CD4-positive, alpha-beta T cell (primary cell): Measurements from ENCODE around the gene ANAPC10. TPM values are rescaled to one million over a fixed set of nuclear protein-coding genes. Genes with fewer than 3 reads are reported as not detected.

Source experiments
- ATAC-seq: fragments of 200-7000 bp; cut with Tn5 transposase; one replicate; pipeline ENCODE4 v1.10.0; 2022; ENCODE audit warnings: mild to moderate bottlenecking; ENCODE audit not compliant: poor library complexity
- CTCF ChIA-PET: fragments of 350-600 bp; sonication (Branson Sonifier 250); formaldehyde crosslinking; loops from one replicate; lab custom pipeline; 2021; ENCODE audit warnings: antibody characterized with exemption, inconsistent platforms; lab: Charles Lee
- POLR2A ChIA-PET: fragments of 350-600 bp; sonication (Branson Sonifier 250); formaldehyde crosslinking; loops from one replicate; lab custom pipeline; 2021; ENCODE audit warnings: antibody characterized with exemption, inconsistent platforms; lab: Charles Lee
- DNase-seq, 14 experiments: peaks; one replicate each; pipeline ENCODE4 v3.0.0-alpha.2; 2013 to 2020; ENCODE audit warnings: mixed read lengths in 2 of 14
- H3K27ac ChIP-seq, 2 donors: one replicate each; pipeline versions ENCODE4 v1.5.1 to v1.7.0; 2013; ENCODE audit warnings: low read length in 2 of 2, low read depth in 1 of 2, mild to moderate bottlenecking in 1 of 2
- H3K27me3 ChIP-seq, 2 experiments: 1 replicate in 1 of 2; 2 replicates in 1 of 2; pipeline versions ENCODE4 v1.6.1 to v1.7.0; 2013; ENCODE audit warnings: low read length in 2 of 2, control low read depth in 1 of 2, mild to moderate bottlenecking in 1 of 2, moderate library complexity in 1 of 2; ENCODE audit not compliant: insufficient read depth in 2 of 2, control insufficient read depth in 1 of 2
- H3K36me3 ChIP-seq: one replicate; pipeline ENCODE4 v1.6.1; 2013; ENCODE audit warnings: low read length, control low read depth; ENCODE audit not compliant: insufficient read depth
- H3K4me1 ChIP-seq: one replicate; pipeline ENCODE4 v1.6.1; 2013; ENCODE audit warnings: low read length, control low read depth; ENCODE audit not compliant: insufficient read depth
- H3K4me3 ChIP-seq: one replicate; pipeline ENCODE4 v1.5.1; 2013; ENCODE audit warnings: mild to moderate bottlenecking, low read length, moderate library complexity
- H3K9me3 ChIP-seq, 2 experiments: 1 replicate in 1 of 2; 2 replicates in 1 of 2; pipeline versions ENCODE4 v1.6.1 to v1.7.0; 2013; ENCODE audit warnings: low read length in 2 of 2, mild to moderate bottlenecking in 2 of 2, control low read depth in 1 of 2, moderate library complexity in 1 of 2; ENCODE audit not compliant: control insufficient read depth in 1 of 2, insufficient read depth in 1 of 2
- H3K27ac Mint-ChIP-seq: one replicate; pipeline ENCODE4 v1.8.0; 2020; ENCODE audit warnings: mixed read lengths
- H3K27me3 Mint-ChIP-seq: one replicate; pipeline ENCODE4 v1.8.0; 2021; ENCODE audit warnings: mixed read lengths
- H3K36me3 Mint-ChIP-seq: one replicate; pipeline ENCODE4 v1.8.0; 2021; ENCODE audit warnings: low read depth, mixed read lengths
- H3K4me1 Mint-ChIP-seq: one replicate; pipeline ENCODE4 v1.8.0; 2021; ENCODE audit warnings: low read depth, mixed read lengths
- H3K4me3 Mint-ChIP-seq: one replicate; pipeline ENCODE4 v1.8.0; 2020; ENCODE audit warnings: mild to moderate bottlenecking, mixed read lengths
- H3K9me3 Mint-ChIP-seq: one replicate; pipeline ENCODE4 v1.8.0; 2020; ENCODE audit warnings: mixed read lengths
- intact Hi-C, 2 experiments: fragments of 100-400 bp; cut with DNase I in 1 of 2; cut with micrococcal nuclease in 1 of 2; formaldehyde crosslinking; loops; one replicate each; pipeline versions ENCODE4 v1.15.1 to v1.9.0; 2023 to 2025; cut with DNase I, micrococcal nuclease
- total RNA-seq, 174 experiments: library from RNA in 2 of 174; stranded (reverse) in 2 of 174; gene quantifications; one replicate each; pipeline ENCODE4 v1.2.3 and lab custom pipeline; 2021 to 2026
- TF ChIP-seq, protein P1 (sequence below): fragments of 200-600 bp; IDR thresholded peaks from one replicate; pipeline ENCODE4 v1.8.0; 2022; ENCODE audit warnings: antibody characterized with exemption, mild to moderate bottlenecking

ANAPC10 gene
- total RNA-seq, 2 experiments from 2014 or later, result 25.8 to 27.5 TPM

DNA sequence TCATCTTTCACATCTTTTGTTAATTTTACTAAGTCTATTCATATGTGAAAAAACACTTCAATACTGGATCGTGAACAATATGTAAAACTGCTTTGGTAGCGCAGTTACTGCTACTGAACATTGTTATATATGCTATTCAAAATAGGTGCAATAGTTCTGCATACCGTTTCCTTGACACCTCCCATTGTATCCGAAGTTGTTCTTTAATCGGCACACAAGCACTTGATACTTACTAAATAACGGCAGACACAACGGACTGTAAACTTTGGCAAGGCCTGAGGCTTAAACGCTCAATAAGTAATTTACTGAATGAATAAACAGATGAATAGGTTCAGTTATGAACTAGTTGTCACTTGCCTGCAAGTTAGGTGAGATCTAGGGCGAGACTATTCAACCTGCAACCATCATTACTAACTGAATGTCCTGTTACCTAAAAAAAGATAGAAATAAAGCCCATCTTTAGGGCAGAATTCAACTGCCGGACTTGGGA, 620 bp downstream of the ANAPC10 start:
- TF ChIP-seq, protein P1, sequence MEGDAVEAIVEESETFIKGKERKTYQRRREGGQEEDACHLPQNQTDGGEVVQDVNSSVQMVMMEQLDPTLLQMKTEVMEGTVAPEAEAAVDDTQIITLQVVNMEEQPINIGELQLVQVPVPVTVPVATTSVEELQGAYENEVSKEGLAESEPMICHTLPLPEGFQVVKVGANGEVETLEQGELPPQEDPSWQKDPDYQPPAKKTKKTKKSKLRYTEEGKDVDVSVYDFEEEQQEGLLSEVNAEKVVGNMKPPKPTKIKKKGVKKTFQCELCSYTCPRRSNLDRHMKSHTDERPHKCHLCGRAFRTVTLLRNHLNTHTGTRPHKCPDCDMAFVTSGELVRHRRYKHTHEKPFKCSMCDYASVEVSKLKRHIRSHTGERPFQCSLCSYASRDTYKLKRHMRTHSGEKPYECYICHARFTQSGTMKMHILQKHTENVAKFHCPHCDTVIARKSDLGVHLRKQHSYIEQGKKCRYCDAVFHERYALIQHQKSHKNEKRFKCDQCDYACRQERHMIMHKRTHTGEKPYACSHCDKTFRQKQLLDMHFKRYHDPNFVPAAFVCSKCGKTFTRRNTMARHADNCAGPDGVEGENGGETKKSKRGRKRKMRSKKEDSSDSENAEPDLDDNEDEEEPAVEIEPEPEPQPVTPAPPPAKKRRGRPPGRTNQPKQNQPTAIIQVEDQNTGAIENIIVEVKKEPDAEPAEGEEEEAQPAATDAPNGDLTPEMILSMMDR, result no peak
- DNase-seq, result no peak
- peaks cover 54% of the 10 kb centered on the region for H3K36me3 Mint-ChIP-seq
- no peaks in the 10 kb centered on the region for H3K9me3 Mint-ChIP-seq
- peak overlapping the region; percentile 95 for H3K4me3 Mint-ChIP-seq
- H3K27ac Mint-ChIP-seq, result peak overlapping the region; percentile 99
- peaks cover 30% of the 10 kb centered on the region for H3K36me3 ChIP-seq
- peak overlapping the region; percentile 93 for H3K4me3 ChIP-seq
- intact Hi-C loops, result loop anchor here (5.0 to 10.0 kb wide), 6 partner anchors 385 to 1913 kb away; partner anchors contain the start of genes MMAA (in 2 of the 2), LSM6 (in 1 of the 2), SMAD1 (in 1 of the 2) and USP38 (in 1 of the 2)
- ATAC-seq, result no peak
- H3K27me3 Mint-ChIP-seq, result no peaks in the 10 kb centered on the region
- ChIA-PET CTCF (interaction anchor here (1.4 to 2.4 kb wide), 2 partner anchors 84 to 1539 kb away, joined by 3 to 6 read pairs; no protein-coding TSS in a partner anchor), POLR2A (interaction anchor here (1.0 to 2.6 kb wide), 12 partner anchors 10 to 522 kb away, joined by 3 to 38 read pairs (median 6); partner anchors contain the start of genes MMAA and OTUD4)
- H3K4me1 ChIP-seq, result peaks cover 23% of the 10 kb centered on the region
- H3K4me1 Mint-ChIP-seq, result peaks cover 55% of the 10 kb centered on the region
- H3K27me3 ChIP-seq, result no peaks in the 10 kb centered on the region
- peak overlapping the region; percentile 76 to 90 for H3K27ac ChIP-seq
- H3K9me3 ChIP-seq, result no peaks in the 10 kb centered on the region

DNA sequence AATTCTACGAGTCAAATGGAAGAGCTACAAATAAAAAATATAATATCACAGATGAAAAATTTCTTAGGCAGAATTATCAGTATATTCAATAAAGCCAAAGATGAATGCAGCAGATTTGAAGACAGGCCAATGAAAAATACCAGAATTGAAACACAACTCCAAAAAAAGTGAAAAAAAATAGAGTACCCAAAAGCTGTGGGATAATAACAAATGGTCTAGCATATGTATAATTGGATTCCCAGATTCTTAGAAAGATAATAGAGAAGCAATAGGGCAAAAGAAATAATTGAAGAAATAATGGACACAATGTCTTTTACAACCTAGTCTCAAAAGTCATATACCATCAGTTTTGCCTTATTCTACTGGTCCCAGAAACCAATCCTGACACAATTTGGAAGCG, 4.4 kb downstream of the ANAPC10 start:
- H3K36me3 ChIP-seq, result peaks cover 46% of the 10 kb centered on the region
- Mint-ChIP-seq H3K27me3 (no peaks in the 10 kb centered on the region), H3K4me3 (no peak overlapping the region), H3K36me3 (peaks cover 83% of the 10 kb centered on the region), H3K4me1 (peaks cover 61% of the 10 kb centered on the region), H3K27ac (no peak overlapping the region), H3K9me3 (no peaks in the 10 kb centered on the region)
- no peaks in the 10 kb centered on the region for H3K27me3 ChIP-seq
- H3K4me1 ChIP-seq, result peaks cover 15% of the 10 kb centered on the region
- H3K9me3 ChIP-seq, result no peaks in the 10 kb centered on the region
- POLR2A ChIA-PET, result no interaction called here
- intact Hi-C loops, result loop anchor here (10.0 kb wide), 3 partner anchors 521 to 1909 kb away; partner anchors contain the start of genes LSM6 (in 1 of the 2), MMAA (in 1 of the 2) and USP38 (in 1 of the 2)
- no peak overlapping the region for H3K4me3 ChIP-seq
- CTCF ChIA-PET, result no interaction called here
- H3K27ac ChIP-seq, result no peak overlapping the region
- no peak for DNase-seq
- ATAC-seq, result no peak
- TF ChIP-seq, protein P1, result no peak

DNA sequence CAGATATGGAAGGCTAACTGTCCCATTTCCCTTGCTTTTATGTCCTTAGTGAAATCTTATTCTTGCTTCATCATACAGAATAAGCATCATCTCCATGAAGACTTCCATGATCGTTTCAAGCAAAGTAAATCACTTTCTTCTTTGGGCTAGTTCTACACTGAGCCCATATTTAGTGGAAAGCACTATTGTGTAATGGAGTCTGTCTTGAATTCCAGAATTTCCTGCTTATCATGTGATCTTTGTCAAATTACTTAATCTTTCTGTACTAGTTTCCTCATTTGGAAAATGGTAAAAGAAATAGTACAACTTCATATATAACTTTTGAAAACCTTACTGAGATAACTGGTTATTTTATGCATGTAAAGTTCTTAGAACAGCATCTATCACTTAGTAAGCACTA, 7.6 kb downstream of the ANAPC10 start:
- Histone ChIP-seq H3K36me3 (peaks cover 46% of the 10 kb centered on the region), H3K4me1 (no peaks in the 10 kb centered on the region), H3K27ac (no peak overlapping the region), H3K9me3 (no peaks in the 10 kb centered on the region), H3K4me3 (no peak overlapping the region), H3K27me3 (no peaks in the 10 kb centered on the region)
- intact Hi-C loops, result loop anchor here (10.0 kb wide), 3 partner anchors 524 to 1906 kb away; partner anchors contain the start of genes LSM6 (in 1 of the 2), MMAA (in 1 of the 2) and USP38 (in 1 of the 2)
- Mint-ChIP-seq H3K36me3 (peaks cover 93% of the 10 kb centered on the region), H3K27me3 (no peaks in the 10 kb centered on the region), H3K9me3 (no peaks in the 10 kb centered on the region), H3K4me3 (no peak overlapping the region), H3K4me1 (peaks cover 59% of the 10 kb centered on the region), H3K27ac (no peak overlapping the region)
- ChIA-PET CTCF (no interaction called here), POLR2A (no interaction called here)
- TF ChIP-seq, protein P1, result no peak
- ATAC-seq (no peak), DNase-seq (no peak)
